Panc1 (cell line): ENCODE results near the gene KISS1R. TPM values are rescaled to one million over a fixed set of nuclear protein-coding genes. Genes with fewer than 3 reads are reported as not detected.

Source experiments
- ATAC-seq: fragments of 200-7000 bp; cut with Tn5 transposase; 2 replicates; pipeline ENCODE4 v1.9.1; 2020; ENCODE audit warnings: mild to moderate bottlenecking, moderate library complexity
- BruUV-seq: library from RNA; stranded (reverse); fragments of 400-500 nt; replicated peaks from 2 replicates; lab custom pipeline; 2021; lab: Mats Ljungman, UMichigan
- CTCF ChIA-PET: fragments of 300-600 bp; sonication (Branson Sonifier 250); formaldehyde crosslinking; loops from one replicate; lab custom pipeline; 2022; ENCODE audit warnings: antibody characterized with exemption; lab: Charles Lee
- POLR2A ChIA-PET: fragments of 300-600 bp; sonication (Branson Sonifier 250); formaldehyde crosslinking; loops from one replicate; lab custom pipeline; 2022; ENCODE audit warnings: antibody characterized with exemption; lab: Charles Lee
- DNase-seq: peaks from one replicate; pipeline ENCODE4 v3.0.0-alpha.2; 2010; ENCODE audit warnings: low read depth, low spot score
- H3K27ac ChIP-seq: 2 replicates; pipeline ENCODE4 v1.5.1; 2011; ENCODE audit warnings: mild to moderate bottlenecking, low read length, inconsistent platforms
- H3K27me3 ChIP-seq: fragments of 200-500 bp; sonication (Bioruptor generic); 2 replicates; pipeline ENCODE4 v1.6.0; 2014; ENCODE audit warnings: low read length, inconsistent platforms; ENCODE audit not compliant: control insufficient read depth, insufficient read depth
- H3K36me3 ChIP-seq: fragments of 200-500 bp; sonication (Bioruptor generic); 2 replicates; pipeline ENCODE4 v1.5.1; 2014; ENCODE audit warnings: inconsistent platforms, mild to moderate bottlenecking, low read length, moderate library complexity; ENCODE audit not compliant: control insufficient read depth, insufficient read depth
- H3K4me1 ChIP-seq: 2 replicates; pipeline ENCODE4 v1.5.1; 2011; ENCODE audit warnings: inconsistent platforms, mild to moderate bottlenecking, low read length, moderate library complexity; ENCODE audit not compliant: control insufficient read depth, insufficient read depth
- H3K4me3 ChIP-seq, 2 experiments: 2 replicates each; pipeline ENCODE4 v1.5.1; 2011 to 2012; ENCODE audit warnings: low read depth in 2 of 2, low read length in 2 of 2, mild to moderate bottlenecking in 2 of 2, inconsistent platforms in 1 of 2, moderate library complexity in 1 of 2
- H3K9me3 ChIP-seq: fragments of 200-500 bp; sonication (Bioruptor generic); 2 replicates; pipeline ENCODE4 v1.5.1; 2014; ENCODE audit warnings: low read depth, mild to moderate bottlenecking, inconsistent platforms, low read length, moderate library complexity; ENCODE audit not compliant: control insufficient read depth, insufficient read depth
- POLR2AphosphoS5 ChIP-seq: IDR thresholded peaks from 2 replicates; pipeline ENCODE4 v1.6.1; 2012; ENCODE audit warnings: mild to moderate bottlenecking, low read depth, low read length, moderate library complexity
- REST ChIP-seq, 2 experiments: IDR thresholded peaks; 2 replicates each; pipeline ENCODE4 v1.6.1; 2011 to 2012; ENCODE audit warnings: low read depth in 2 of 2, control low read depth in 1 of 2, low read length in 1 of 2, mild to moderate bottlenecking in 1 of 2, moderate library complexity in 1 of 2; ENCODE audit not compliant: insufficient read depth in 1 of 2
- SIN3A ChIP-seq: IDR thresholded peaks from 2 replicates; pipeline ENCODE4 v1.6.1; 2012; ENCODE audit warnings: low read depth, mild to moderate bottlenecking, low read length, moderate library complexity, borderline replicate concordance; ENCODE audit not compliant: insufficient read depth
- TCF7L2 ChIP-seq: IDR thresholded peaks from 2 replicates; pipeline ENCODE4 v1.6.1; 2011; ENCODE audit warnings: mild to moderate bottlenecking, low read depth, low read length, inconsistent platforms
- in situ Hi-C: cut with HindIII; loops from 2 replicates; pipeline ENCODE4 v1.10.0; 2016; ENCODE audit warnings: low sequenced_read_pairs, low pct_unique_long_range_greater_than_20kb
- intact Hi-C: fragments of 100-400 bp; cut with micrococcal nuclease; formaldehyde crosslinking; loops from one replicate; pipeline ENCODE4 v1.10.0; 2022; ENCODE audit not compliant: unreplicated experiment
- total RNA-seq: library from RNA; stranded (reverse); gene quantifications from one replicate; pipeline ENCODE4 v1.2.1, GENCODE V29; 2021; ENCODE audit not compliant: unreplicated experiment
- TF ChIP-seq, protein P1 (sequence below): fragments of 450-650 bp; IDR thresholded peaks from 2 replicates; pipeline ENCODE4 v1.5.1; 2017; ENCODE audit warnings: mild to moderate bottlenecking

Gene KISS1R
- total RNA-seq, 1 experiment from 2014 or later: 0.92 TPM

DNA sequence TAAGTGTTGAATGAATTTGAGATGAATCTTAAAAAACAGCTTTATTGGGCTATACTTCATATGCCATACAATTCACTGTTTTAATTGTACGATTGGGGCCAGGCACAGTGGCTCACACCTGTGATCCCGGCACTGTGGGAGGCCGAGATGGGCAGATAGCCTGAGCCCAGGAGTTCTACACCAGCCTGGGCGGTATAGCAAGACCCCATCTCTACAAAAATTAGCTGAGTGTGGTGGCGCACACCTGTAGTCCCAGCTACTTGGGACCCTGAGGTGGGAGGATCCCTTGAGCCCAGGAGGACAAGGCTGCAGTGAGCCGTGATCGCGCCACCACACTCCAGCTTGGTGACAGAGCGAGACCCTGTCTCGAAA is 19.0 kb downstream of the KISS1R start:
- in situ Hi-C loops: no loop called here
- H3K36me3 ChIP-seq: no peaks in the 10 kb centered on the region

DNA sequence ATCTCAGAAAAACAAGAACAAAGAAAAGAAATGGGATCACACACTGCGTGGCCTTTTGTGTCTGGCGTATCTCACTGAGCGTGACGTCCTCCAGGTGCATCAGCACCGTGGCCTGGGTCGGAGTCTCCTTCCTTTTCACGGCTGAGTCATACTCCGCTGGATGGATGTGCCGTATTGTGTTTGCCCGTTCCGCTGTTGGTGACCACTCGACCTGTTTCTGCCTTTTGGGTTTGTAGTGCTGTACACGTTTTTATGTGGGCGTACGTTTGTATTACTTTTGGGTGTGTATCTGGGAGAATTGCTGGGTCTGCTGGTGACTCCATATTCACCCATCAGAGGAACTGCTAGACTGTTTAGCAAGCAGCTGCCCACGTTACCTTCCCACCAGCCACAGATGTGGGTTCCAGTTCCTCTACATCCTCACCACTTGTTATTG is 20.1 kb downstream of the KISS1R start:
- no peaks in the 10 kb centered on the region for H3K36me3 ChIP-seq
- BruUV-seq: no TSS peak

More for the DNA sequence above, 19.0 kb downstream of the KISS1R start:
- no peak overlapping the region for H3K27ac ChIP-seq
- CTCF ChIA-PET: no interaction called here
- TF ChIP-seq POLR2AphosphoS5 (no peak), SIN3A (no peak), REST (IDR thresholded peaks at IDR 0.05; ENCODE audit: insufficient read depth in 1 of 2, low read depth in 2 of 2, low read length in 1 of 2) (no peak), TCF7L2 (no peak)
- TF ChIP-seq, protein P1, sequence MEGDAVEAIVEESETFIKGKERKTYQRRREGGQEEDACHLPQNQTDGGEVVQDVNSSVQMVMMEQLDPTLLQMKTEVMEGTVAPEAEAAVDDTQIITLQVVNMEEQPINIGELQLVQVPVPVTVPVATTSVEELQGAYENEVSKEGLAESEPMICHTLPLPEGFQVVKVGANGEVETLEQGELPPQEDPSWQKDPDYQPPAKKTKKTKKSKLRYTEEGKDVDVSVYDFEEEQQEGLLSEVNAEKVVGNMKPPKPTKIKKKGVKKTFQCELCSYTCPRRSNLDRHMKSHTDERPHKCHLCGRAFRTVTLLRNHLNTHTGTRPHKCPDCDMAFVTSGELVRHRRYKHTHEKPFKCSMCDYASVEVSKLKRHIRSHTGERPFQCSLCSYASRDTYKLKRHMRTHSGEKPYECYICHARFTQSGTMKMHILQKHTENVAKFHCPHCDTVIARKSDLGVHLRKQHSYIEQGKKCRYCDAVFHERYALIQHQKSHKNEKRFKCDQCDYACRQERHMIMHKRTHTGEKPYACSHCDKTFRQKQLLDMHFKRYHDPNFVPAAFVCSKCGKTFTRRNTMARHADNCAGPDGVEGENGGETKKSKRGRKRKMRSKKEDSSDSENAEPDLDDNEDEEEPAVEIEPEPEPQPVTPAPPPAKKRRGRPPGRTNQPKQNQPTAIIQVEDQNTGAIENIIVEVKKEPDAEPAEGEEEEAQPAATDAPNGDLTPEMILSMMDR: no peak
- no peak for DNase-seq
- POLR2A ChIA-PET: no interaction called here
- ATAC-seq: no peak
- no peaks in the 10 kb centered on the region for H3K9me3 ChIP-seq
- no peaks in the 10 kb centered on the region for H3K27me3 ChIP-seq
- BruUV-seq: no TSS peak
- peaks cover 28% of the 10 kb centered on the region for H3K4me1 ChIP-seq
- intact Hi-C loops: no loop called here
- H3K4me3 ChIP-seq: no peak overlapping the region

More for the DNA sequence above, 20.1 kb downstream of the KISS1R start:
- Histone ChIP-seq H3K4me3 (no peak overlapping the region), H3K4me1 (peaks cover 28% of the 10 kb centered on the region), H3K27me3 (no peaks in the 10 kb centered on the region), H3K9me3 (no peaks in the 10 kb centered on the region), H3K27ac (no peak overlapping the region)
- intact Hi-C loops: no loop called here
- CTCF ChIA-PET: no interaction called here
- no peak for DNase-seq
- POLR2A ChIA-PET: no interaction called here
- no peak for ATAC-seq
- no peak for TF ChIP-seq POLR2AphosphoS5
- TF ChIP-seq SIN3A: no peak
- no peak for TF ChIP-seq REST (IDR thresholded peaks at IDR 0.05; ENCODE audit: insufficient read depth in 1 of 2, low read depth in 2 of 2, low read length in 1 of 2)
- TF ChIP-seq, protein P1: no peak
- no peak for TF ChIP-seq TCF7L2
- in situ Hi-C loops: no loop called here
